Jurkat, Clone E6-1 (cell line): ENCODE results near the gene OTOS. TPM values are rescaled to one million over a fixed set of nuclear protein-coding genes. Genes with fewer than 3 reads are reported as not detected.

ENCODE experiments used
- DNase-seq: peaks from one replicate; pipeline ENCODE4 v3.0.0-alpha.2; 2011; ENCODE audit warnings: low read depth, low spot score
- H3K4me3 ChIP-seq: 2 replicates; pipeline ENCODE4 v1.5.1; 2011; ENCODE audit warnings: mild to moderate bottlenecking, low read length, control low read depth, moderate library complexity
- polyA plus RNA-seq: library from polyadenylated mRNA; unstranded; fragments of >200 nt; gene quantifications from one replicate; pipeline ENCODE4 v1.2.1, GENCODE V29; 2012; ENCODE audit warnings: missing spikeins; ENCODE audit not compliant: insufficient read length, insufficient read depth

The OTOS gene
- not detected for polyA plus RNA-seq

GRCh38 chr2:240140511-240140910 is at the start of gene OTOS:
OTOS (minus strand) TSS chr2:240140658; CDS start chr2:240140326, 332 bp downstream.
- no peak within 1 kb of the TSS for H3K4me3 ChIP-seq
- no peak for DNase-seq

DNA sequence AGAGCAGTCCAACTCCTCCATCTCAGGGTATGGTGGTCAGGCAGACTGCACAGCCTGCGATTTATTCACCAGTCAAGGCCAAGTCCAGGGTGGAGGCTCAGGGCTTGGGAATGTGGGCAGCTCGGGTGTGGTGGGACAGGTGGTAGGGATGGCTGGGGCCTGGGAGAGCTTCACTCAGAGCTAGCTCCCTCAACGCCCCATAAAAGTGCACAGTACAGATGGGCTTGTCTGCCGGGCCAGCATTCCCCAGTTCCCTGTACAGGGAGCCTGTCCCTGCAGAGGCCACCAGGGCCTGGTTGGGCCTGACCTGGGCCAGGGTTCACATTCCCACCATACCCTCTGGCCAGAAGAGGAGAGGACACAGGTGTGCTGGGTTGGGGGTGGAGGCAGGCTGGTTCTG is 49.2 kb upstream of the OTOS start:
- H3K4me3 ChIP-seq = no peak overlapping the region
- no peak for DNase-seq

- no peak for DNase-seq
These were observed 47.6 kb upstream of the OTOS start for GRCh38 chr2:240187989-240188590.

DNA sequence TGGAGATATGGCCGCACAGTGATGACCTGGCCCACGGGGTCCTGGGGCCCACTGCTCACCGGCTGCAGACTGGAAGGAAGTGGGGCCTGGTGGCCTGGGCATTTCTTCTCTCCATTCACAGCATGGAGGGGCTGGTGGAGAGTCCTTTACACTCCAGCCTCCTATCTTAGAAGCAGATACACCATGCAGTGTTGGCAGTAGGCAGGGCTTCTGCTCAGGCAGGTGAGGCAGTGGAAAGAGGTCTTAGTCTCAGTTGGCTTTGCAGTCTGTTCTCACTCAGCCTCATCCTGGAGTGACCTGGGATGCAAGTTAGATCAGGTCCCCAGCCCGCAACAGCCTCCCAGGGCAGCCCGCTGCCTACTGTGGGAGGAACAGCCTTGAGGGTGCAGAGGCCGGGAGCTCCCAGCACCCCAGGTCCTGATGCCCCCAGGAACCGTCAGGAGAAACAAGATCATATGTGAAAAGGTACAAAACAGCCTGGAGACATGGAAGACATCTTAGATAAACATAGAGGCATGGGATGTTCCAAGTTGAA is 45.8 kb upstream of the OTOS start:
- H3K4me3 ChIP-seq = no peak overlapping the region
- no peak for DNase-seq

More at GRCh38 chr2:240187989-240188590, 47.6 kb upstream of the OTOS start:
- H3K4me3 ChIP-seq = no peak overlapping the region

DNA sequence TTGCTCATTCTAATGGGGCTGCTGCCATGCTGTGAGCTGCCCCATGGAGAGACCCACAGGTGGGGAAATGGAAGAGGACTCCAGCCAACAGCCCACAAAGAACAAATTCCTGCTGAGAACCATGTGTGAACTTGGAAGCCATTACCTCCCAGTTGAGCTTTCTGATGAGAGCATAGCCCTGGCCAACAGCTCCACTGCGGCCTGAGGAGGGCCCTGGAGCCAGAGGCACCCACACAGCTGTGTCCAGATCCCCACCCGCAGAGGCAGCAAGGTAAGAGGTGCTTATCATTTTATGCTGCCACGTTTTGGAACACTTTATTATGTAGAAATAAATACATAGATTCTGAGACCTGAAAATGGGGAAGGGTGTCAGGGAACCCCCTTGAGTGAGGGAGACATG is 44.2 kb upstream of the OTOS start:
- no peak overlapping the region for H3K4me3 ChIP-seq
- no peak for DNase-seq

- H3K4me3 ChIP-seq = no peak overlapping the region
- no peak for DNase-seq
These were observed 43.6 kb upstream of the OTOS start for GRCh38 chr2:240183875-240184590.

- no peak for DNase-seq
- no peak overlapping the region for H3K4me3 ChIP-seq
These were observed 42.8 kb upstream of the OTOS start for GRCh38 chr2:240183006-240183874.

GRCh38 chr2:240182476-240182875 is 42.0 kb upstream of the OTOS start:
- no peak for DNase-seq

DNA sequence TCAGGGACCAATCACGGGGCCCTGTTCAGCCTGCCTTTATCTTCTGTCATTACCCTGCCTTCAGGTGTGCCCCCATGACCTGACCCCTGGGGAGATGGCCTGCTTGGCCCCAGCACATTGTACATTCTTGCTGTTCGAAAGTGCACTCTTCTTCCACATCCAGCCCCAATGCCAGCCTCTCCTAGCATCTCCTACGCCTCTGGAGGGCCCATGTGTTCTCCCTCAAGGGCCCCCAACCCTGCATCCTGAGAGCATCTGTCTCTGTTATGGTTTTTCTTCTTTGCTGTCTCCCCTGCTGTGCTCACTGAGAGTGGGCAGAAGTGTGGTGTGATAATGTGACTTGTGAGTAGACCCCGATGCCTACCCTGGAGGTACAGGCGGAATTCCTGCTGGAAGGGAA is 41.5 kb upstream of the OTOS start:
- no peak for DNase-seq
- no peak overlapping the region for H3K4me3 ChIP-seq

More at GRCh38 chr2:240182476-240182875, 42.0 kb upstream of the OTOS start:
- no peak overlapping the region for H3K4me3 ChIP-seq

GRCh38 chr2:240179941-240180666 is 39.6 kb upstream of the OTOS start:
- DNase-seq = no peak

GRCh38 chr2:240179186-240179815 is 38.8 kb upstream of the OTOS start:
- no peak for DNase-seq
- no peak overlapping the region for H3K4me3 ChIP-seq

More at GRCh38 chr2:240179941-240180666, 39.6 kb upstream of the OTOS start:
- no peak overlapping the region for H3K4me3 ChIP-seq

GRCh38 chr2:240178564-240178963 is 38.1 kb upstream of the OTOS start:
- H3K4me3 ChIP-seq = no peak overlapping the region
- DNase-seq = no peak

DNA sequence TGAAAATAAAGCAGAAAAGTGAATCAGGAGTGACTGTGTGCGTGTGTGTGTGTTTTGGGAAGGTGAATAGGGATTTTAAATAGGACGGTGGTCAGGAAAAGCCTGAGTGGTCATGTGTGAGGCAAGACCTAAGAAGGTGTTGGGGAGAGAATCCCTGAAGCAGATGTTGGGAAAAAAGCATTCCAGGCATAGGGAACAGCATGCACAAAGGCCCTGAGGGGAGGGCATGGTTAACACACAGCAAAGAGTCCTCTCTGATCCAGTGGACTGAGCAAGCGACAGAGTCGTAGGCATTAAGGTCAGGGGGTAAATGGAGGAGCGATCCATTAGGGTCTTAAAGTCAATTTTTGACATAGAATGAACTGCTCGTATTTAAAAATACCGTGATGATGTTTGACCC is 34.0 kb upstream of the OTOS start:
- no peak for DNase-seq

DNA sequence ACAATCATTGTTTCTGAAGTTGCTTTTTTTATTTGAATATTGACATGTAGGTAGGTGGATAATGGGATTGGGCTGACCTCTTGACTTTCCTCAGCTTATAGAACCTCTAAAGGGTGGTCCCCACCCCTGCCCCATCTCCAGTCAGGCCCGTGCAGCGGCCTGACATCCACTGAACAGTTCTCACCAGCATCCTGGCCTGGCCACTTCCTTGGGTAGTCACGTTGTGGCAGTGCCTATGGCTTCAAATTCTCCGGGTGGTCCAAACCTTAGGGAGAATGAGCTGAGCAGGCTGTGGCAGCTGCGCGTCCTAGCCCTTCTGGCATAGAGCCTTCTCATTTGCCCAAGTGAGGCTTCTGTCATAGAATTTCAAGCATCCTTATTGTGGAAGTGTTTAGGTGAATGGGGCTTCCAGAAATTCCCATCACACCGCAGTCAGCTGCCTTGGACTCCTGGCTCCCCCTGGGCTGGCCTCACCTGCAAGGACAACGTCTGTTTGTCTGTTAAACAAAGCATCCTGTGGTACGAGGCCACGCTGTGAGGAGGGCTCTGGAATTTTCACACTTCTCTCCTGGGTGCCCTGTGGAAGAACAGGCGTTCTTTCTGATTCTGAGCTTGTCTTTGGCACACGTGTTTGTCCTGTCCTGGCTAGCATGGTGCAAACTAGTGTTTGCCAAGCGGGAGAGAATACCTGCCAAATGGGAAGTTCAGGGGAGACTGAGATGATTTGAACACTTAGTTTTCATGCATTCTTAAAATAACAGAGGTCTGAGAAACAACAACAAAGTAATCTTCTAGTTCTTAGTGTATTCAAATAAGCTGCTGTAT is 31.8 kb upstream of the OTOS start:
- no peak for DNase-seq
- no peak overlapping the region for H3K4me3 ChIP-seq

More for the DNA sequence above, 34.0 kb upstream of the OTOS start:
- no peak overlapping the region for H3K4me3 ChIP-seq

GRCh38 chr2:240170883-240171282 is 30.4 kb upstream of the OTOS start:
- no peak for DNase-seq
- no peak overlapping the region for H3K4me3 ChIP-seq

- no peak overlapping the region for H3K4me3 ChIP-seq
- no peak for DNase-seq
These were observed 29.9 kb upstream of the OTOS start for GRCh38 chr2:240170354-240170735.

GRCh38 chr2:240169486-240170353 is 29.3 kb upstream of the OTOS start:
- no peak for DNase-seq
- no peak overlapping the region for H3K4me3 ChIP-seq
